ENCODE data around the gene KRTAP5-10.
"Not testable (repeated sequence)": the region's sequence is repeated elsewhere in the genome, so short reads cannot be mapped to it uniquely, and the experiment has no call there.

Gene KRTAP5-10

GRCh38 chr11:71613931-71614330 lies 48.6 kb downstream of the KRTAP5-10 start:
- not testable (repeated sequence) for DNase-seq

- not testable (repeated sequence) for DNase-seq
These were observed 49.1 kb downstream of the KRTAP5-10 start for GRCh38 chr11:71614366-71614917.

GRCh38 chr11:71615003-71615402 lies 49.6 kb downstream of the KRTAP5-10 start:
- not testable (repeated sequence) for DNase-seq

All from activated CD4-positive, alpha-beta T cell treated with anti-CD3 and anti-CD28 coated beads for 4 hours (primary cell).